ENCODE measurements around the gene PRPS1.

- TF ChIP-seq CTCF (IDR thresholded peaks at IDR 0.05; ENCODE audit: low read depth, low read length, missing input control) = no peak
- TF ChIP-seq MAX (IDR thresholded peaks at IDR 0.05) = no peak
- no peak for TF ChIP-seq RAD21 (IDR thresholded peaks at IDR 0.05)
- TF ChIP-seq EGR1 (IDR thresholded peaks at IDR 0.05; ENCODE audit: low read depth in 2 of 2) = no peak
- TF ChIP-seq GABPA (IDR thresholded peaks at IDR 0.05 in 1 of 2, conservative IDR thresholded peaks at IDR 0.05 in 1 of 2) = no peak
- no peak for TF ChIP-seq JUND (IDR thresholded peaks at IDR 0.05)
- no peak for TF ChIP-seq YY1 (IDR thresholded peaks at IDR 0.05)
- no peak for TF ChIP-seq ATF3 (IDR thresholded peaks at IDR 0.05)
- TF ChIP-seq HNF4G (IDR thresholded peaks at IDR 0.05) = no peak
- TF ChIP-seq HNF4A (conservative IDR thresholded peaks at IDR 0.05) = no peak
- no peak for TF ChIP-seq SP1 (IDR thresholded peaks at IDR 0.05)
Observed at GRCh38 chrX:107602694-107603239, 25.5 kb upstream of the PRPS1 start.

Data from liver (tissue), 3 donors.